NCI-H2196 (cell line): ENCODE results near the gene CHCHD1.
"Not testable (repeated sequence)": the region's sequence is repeated elsewhere in the genome, so short reads cannot be mapped to it uniquely, and the experiment has no call there.

Source experiments
- DNase-seq: peaks from one replicate; lab custom pipeline; 2025; ENCODE audit not compliant: unreplicated experiment; lab: John Stamatoyannopoulos, UW

CHCHD1 gene

GRCh38 chr10:73791871-73792400, 10.1 kb downstream of the CHCHD1 start:
- no peak for DNase-seq

GRCh38 chr10:73793456-73793855, 11.6 kb downstream of the CHCHD1 start:
- DNase-seq: no peak

GRCh38 chr10:73795491-73795890, 13.6 kb downstream of the CHCHD1 start:
- not testable (repeated sequence) for DNase-seq

- not testable (repeated sequence) for DNase-seq
Measured at GRCh38 chr10:73796035-73796434, 14.2 kb downstream of the CHCHD1 start.

GRCh38 chr10:73796766-73797165, 14.9 kb downstream of the CHCHD1 start:
- no peak for DNase-seq

- DNase-seq: no peak
Measured at GRCh38 chr10:73797324-73798025, 15.6 kb downstream of the CHCHD1 start.

- DNase-seq: no peak
Measured at GRCh38 chr10:73798087-73798486, 16.2 kb downstream of the CHCHD1 start.

- DNase-seq: no peak
Measured at GRCh38 chr10:73798927-73799560, 17.2 kb downstream of the CHCHD1 start.

GRCh38 chr10:73799899-73800559, 18.2 kb downstream of the CHCHD1 start:
- no peak for DNase-seq

GRCh38 chr10:73800560-73801252, 18.9 kb downstream of the CHCHD1 start:
- no peak for DNase-seq

- no peak for DNase-seq
Measured at GRCh38 chr10:73801253-73801590, 19.4 kb downstream of the CHCHD1 start.

- no peak for DNase-seq
Measured at GRCh38 chr10:73802276-73802991, 20.6 kb downstream of the CHCHD1 start.

GRCh38 chr10:73803680-73804286, 21.9 kb downstream of the CHCHD1 start:
- DNase-seq: no peak

- DNase-seq: no peak
Measured at GRCh38 chr10:73806176-73806950, 24.5 kb downstream of the CHCHD1 start.

GRCh38 chr10:73807471-73807870, 25.6 kb downstream of the CHCHD1 start:
- DNase-seq: no peak

GRCh38 chr10:73808021-73808815, 26.4 kb downstream of the CHCHD1 start:
- DNase-seq: no peak

GRCh38 chr10:73809061-73809818, 27.4 kb downstream of the CHCHD1 start:
- no peak for DNase-seq

GRCh38 chr10:73810358-73810734, 28.5 kb downstream of the CHCHD1 start:
- no peak for DNase-seq
